GM20431 (cell line): ENCODE measurements around the gene FAT1.

Experiments used
- in situ Hi-C: fragments of 300-500 bp; cut with MseI, MboI; formaldehyde crosslinking; loops from one replicate; pipeline ENCODE4 v1.15.0; 2020; ENCODE audit warnings: low sequenced_read_pairs; ENCODE audit not compliant: unreplicated experiment

FAT1 gene

GRCh38 chr4:186592445-186592844, 131.2 kb downstream of the FAT1 start:
- in situ Hi-C loops, result loop anchor here (25.0 kb wide), 1 partner anchor 305 kb away; no protein-coding TSS in a partner anchor

- in situ Hi-C loops, result loop anchor here (25.0 kb wide), 1 partner anchor 304 kb away; no protein-coding TSS in a partner anchor
These were observed 132.0 kb downstream of the FAT1 start for GRCh38 chr4:186591651-186592050.

GRCh38 chr4:186588503-186588902, 135.2 kb downstream of the FAT1 start:
- in situ Hi-C loops, result loop anchor here (25.0 kb wide), 1 partner anchor 301 kb away; no protein-coding TSS in a partner anchor

- in situ Hi-C loops, result loop anchor here (25.0 kb wide), 1 partner anchor 300 kb away; no protein-coding TSS in a partner anchor
These were observed 136.1 kb downstream of the FAT1 start for GRCh38 chr4:186587416-186588018.

- in situ Hi-C loops, result loop anchor here (25.0 kb wide), 1 partner anchor 299 kb away; no protein-coding TSS in a partner anchor
These were observed 137.5 kb downstream of the FAT1 start for GRCh38 chr4:186586205-186586604.

GRCh38 chr4:186584912-186585311, 138.7 kb downstream of the FAT1 start:
- in situ Hi-C loops, result loop anchor here (25.0 kb wide), 1 partner anchor 298 kb away; no protein-coding TSS in a partner anchor

- in situ Hi-C loops, result loop anchor here (25.0 kb wide), 1 partner anchor 294 kb away; no protein-coding TSS in a partner anchor
These were observed 142.2 kb downstream of the FAT1 start for GRCh38 chr4:186581421-186581820.

- in situ Hi-C loops, result loop anchor here (25.0 kb wide), 1 partner anchor 293 kb away; no protein-coding TSS in a partner anchor
These were observed 143.0 kb downstream of the FAT1 start for GRCh38 chr4:186580669-186581068.

- in situ Hi-C loops, result no loop called here
These were observed 153.3 kb downstream of the FAT1 start for GRCh38 chr4:186570193-186570996.

- in situ Hi-C loops, result no loop called here
These were observed 154.0 kb downstream of the FAT1 start for GRCh38 chr4:186569533-186570192.

GRCh38 chr4:186566068-186566467, 157.6 kb downstream of the FAT1 start:
- in situ Hi-C loops, result no loop called here

GRCh38 chr4:186563761-186564160, 159.9 kb downstream of the FAT1 start:
- in situ Hi-C loops, result no loop called here

- in situ Hi-C loops, result no loop called here
These were observed 161.9 kb downstream of the FAT1 start for GRCh38 chr4:186561748-186562147.

GRCh38 chr4:186560647-186561046, 163.0 kb downstream of the FAT1 start:
- in situ Hi-C loops, result no loop called here

- in situ Hi-C loops, result no loop called here
These were observed 166.2 kb downstream of the FAT1 start for GRCh38 chr4:186557486-186557885.

GRCh38 chr4:186557061-186557460, 166.6 kb downstream of the FAT1 start:
- in situ Hi-C loops, result no loop called here

GRCh38 chr4:186554914-186555827, 168.5 kb downstream of the FAT1 start, which contains the start of gene MTNR1A:
MTNR1A (minus strand) TSS chr4:186555567; CDS start chr4:186555365, 202 bp downstream.
- in situ Hi-C loops, result no loop called here

- in situ Hi-C loops, result no loop called here
These were observed 169.1 kb downstream of the FAT1 start for GRCh38 chr4:186554539-186554913.

GRCh38 chr4:186553717-186554116, 169.9 kb downstream of the FAT1 start:
- in situ Hi-C loops, result no loop called here
